B cell (primary cell): ENCODE data around the gene NPAS3. TPM values are rescaled to one million over a fixed set of nuclear protein-coding genes. Genes with fewer than 3 reads are reported as not detected.

Experiments used
- ATAC-seq: fragments of 200-7000 bp; cut with Tn5 transposase; one replicate; pipeline ENCODE4 v1.10.0; 2021; ENCODE audit warnings: low read depth, mild to moderate bottlenecking, moderate number of reproducible peaks, moderate library complexity
- CTCF ChIA-PET: fragments of 350-600 bp; sonication (Branson Sonifier 250); formaldehyde crosslinking; loops from one replicate; lab custom pipeline; 2021; ENCODE audit warnings: antibody characterized with exemption, inconsistent platforms; lab: Charles Lee
- POLR2A ChIA-PET: fragments of 350-600 bp; sonication (Branson Sonifier 250); formaldehyde crosslinking; loops from one replicate; lab custom pipeline; 2021; ENCODE audit warnings: antibody characterized with exemption; lab: Charles Lee
- DNase-seq: peaks from one replicate; pipeline ENCODE4 v3.0.0; 2013
- H2AFZ ChIP-seq: 2 replicates; pipeline ENCODE4 v1.6.1; 2012; ENCODE audit warnings: mild to moderate bottlenecking, low read depth, low read length; ENCODE audit not compliant: insufficient read depth, poor library complexity, severe bottlenecking
- H3K27ac ChIP-seq, 2 donors: 1 replicate in 1 of 2; 2 replicates in 1 of 2; pipeline ENCODE4 v1.5.1; 2012 to 2013; ENCODE audit warnings: low read length in 2 of 2, mild to moderate bottlenecking in 2 of 2, moderate library complexity in 1 of 2
- H3K27me3 ChIP-seq, 4 experiments: fragments of 200-600 bp in 1 of 4; sonication (generic) in 1 of 4; replicated peaks in 1 of 4; 1 replicate in 2 of 4; 2 replicates in 2 of 4; pipeline versions ENCODE4 v1.6.1 to v1.7.0; 2013 to 2016; ENCODE audit warnings: low read length in 3 of 4, mild to moderate bottlenecking in 2 of 4, mixed read lengths in 1 of 4, moderate library complexity in 1 of 4; ENCODE audit not compliant: insufficient read depth in 4 of 4, control insufficient read depth in 3 of 4; ENCODE audit errors: control extremely low read depth in 1 of 4
- H3K36me3 ChIP-seq, 2 experiments: replicated peaks in 1 of 2; 1 replicate in 1 of 2; 2 replicates in 1 of 2; pipeline versions ENCODE4 v1.6.1 to v1.7.1; 2013; ENCODE audit warnings: low read length in 1 of 2; ENCODE audit not compliant: insufficient read depth in 2 of 2, control insufficient read depth in 1 of 2; ENCODE audit errors: control extremely low read depth in 1 of 2, extremely low read depth in 1 of 2
- H3K4me1 ChIP-seq, 2 donors: fragments of 200-600 bp in 1 of 2; sonication (generic) in 1 of 2; 1 replicate in 1 of 2; 2 replicates in 1 of 2; pipeline versions ENCODE4 v1.5.1 to v1.6.1; 2013 to 2017; ENCODE audit warnings: low read length in 2 of 2; ENCODE audit not compliant: control insufficient read depth in 2 of 2, insufficient read depth in 2 of 2
- H3K4me2 ChIP-seq: replicated peaks from 2 replicates; pipeline ENCODE3; 2012; ENCODE audit warnings: mild to moderate bottlenecking, low read depth, low read length; ENCODE audit not compliant: poor library complexity, severe bottlenecking
- H3K4me3 ChIP-seq, 5 experiments: fragments of 200-600 bp in 1 of 5; sonication (generic) in 1 of 5; 1 replicate in 3 of 5; 2 replicates in 2 of 5; pipeline versions ENCODE4 v1.5.1 to v1.7.0; 2011 to 2016; ENCODE audit warnings: low read length in 4 of 5, mild to moderate bottlenecking in 4 of 5, low read depth in 2 of 5, control low read depth in 1 of 5, moderate library complexity in 1 of 5; ENCODE audit not compliant: insufficient read depth in 1 of 5; ENCODE audit errors: control extremely low read depth in 1 of 5, extremely low read depth in 1 of 5
- H3K79me2 ChIP-seq: fragments of 200-600 bp; sonication (generic); one replicate; pipeline ENCODE4 v1.6.0; 2016; ENCODE audit warnings: low read length; ENCODE audit not compliant: control insufficient read depth, insufficient read depth
- H3K9ac ChIP-seq: fragments of 200-600 bp; sonication (generic); 2 replicates; pipeline ENCODE4 v1.6.1; 2017; ENCODE audit warnings: mild to moderate bottlenecking, low read length, moderate library complexity
- H3K9me3 ChIP-seq, 3 donors: one replicate each; pipeline versions ENCODE4 v1.6.1 to v1.7.1; 2013; ENCODE audit warnings: low read length in 2 of 3; ENCODE audit not compliant: control insufficient read depth in 2 of 3, insufficient read depth in 1 of 3; ENCODE audit errors: control extremely low read depth in 1 of 3
- H4K20me1 ChIP-seq: 2 replicates; pipeline ENCODE4 v1.6.0; 2012; ENCODE audit warnings: mild to moderate bottlenecking, low read length; ENCODE audit not compliant: insufficient read depth, control insufficient read depth, poor library complexity, severe bottlenecking
- H3K27ac Mint-ChIP-seq: one replicate; pipeline ENCODE4 v1.8.0; 2021; ENCODE audit warnings: mixed read lengths
- H3K27me3 Mint-ChIP-seq: one replicate; pipeline ENCODE4 v1.8.0; 2021; ENCODE audit warnings: mixed read lengths
- H3K4me1 Mint-ChIP-seq: one replicate; pipeline ENCODE4 v1.8.0; 2021; ENCODE audit warnings: mixed read lengths
- H3K4me3 Mint-ChIP-seq: one replicate; pipeline ENCODE4 v1.8.0; 2021; ENCODE audit warnings: mixed read lengths
- H3K9me3 Mint-ChIP-seq: one replicate; pipeline ENCODE4 v1.8.0; 2022; ENCODE audit warnings: mixed read lengths; ENCODE audit not compliant: insufficient read depth
- EZH2 ChIP-seq: IDR thresholded peaks from 2 replicates; pipeline ENCODE4 v1.6.1; 2012; ENCODE audit warnings: borderline replicate concordance, low read depth, mild to moderate bottlenecking, moderate library complexity, low read length; ENCODE audit not compliant: insufficient read depth, poor library complexity, severe bottlenecking
- WGBS: methylation state at CpG from one replicate; pipeline ENCODE4 v1.1.5; 2013; ENCODE audit warnings: missing lambda C conversion rate; ENCODE audit not compliant: insufficient coverage; 5-methylcytosine and 5-hydroxymethylcytosine counted together
- intact Hi-C: fragments of 100-400 bp; cut with micrococcal nuclease; formaldehyde crosslinking; loops from one replicate; pipeline ENCODE4 v1.10.0; 2022
- polyA plus RNA-seq: library from polyadenylated mRNA; depleted of rRNA; stranded (reverse); fragments of >200 nt; gene quantifications from 2 replicates; pipeline ENCODE4 v1.2.3, GENCODE V29; 2012
- total RNA-seq, 2 donors: library from RNA; stranded (reverse); fragments of 120-200 nt in 1 of 2; gene quantifications; 1 replicate in 1 of 2; 2 replicates in 1 of 2; pipeline versions ENCODE4 v1.2.3 to v1.2.4, GENCODE V29; 2013 to 2022
- TF ChIP-seq, protein P1 (sequence below): fragments of 200-600 bp; IDR thresholded peaks from one replicate; pipeline ENCODE4 v1.8.0; 2022; ENCODE audit warnings: antibody characterized with exemption, mild to moderate bottlenecking

The NPAS3 gene
- total and polyA plus RNA-seq, 2 donors (not counting 1 experiment from before 2014, with no cell fraction given): not detected

DNA sequence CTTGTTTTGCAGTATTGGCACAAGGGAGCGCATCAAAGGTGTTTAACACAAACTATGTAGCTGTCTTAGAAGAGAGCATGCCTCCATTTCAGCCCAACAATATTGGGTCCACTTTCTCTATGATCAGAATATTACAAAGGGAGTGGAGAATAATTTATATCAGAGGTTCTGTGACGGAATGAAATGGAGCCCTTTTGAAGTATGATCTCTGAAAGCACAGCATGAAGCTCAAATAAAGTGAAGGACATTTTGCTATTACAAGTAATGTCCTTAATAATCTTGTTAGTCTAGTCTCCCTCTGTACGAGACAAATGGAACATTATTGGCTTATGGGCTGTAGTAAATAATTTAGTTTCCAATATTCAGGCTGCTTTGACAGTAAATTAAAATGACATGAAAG, 302.7 kb downstream of the NPAS3 start:
- POLR2A ChIA-PET: no interaction called here
- no peak for DNase-seq
- Histone ChIP-seq H3K27ac (no peak overlapping the region), H2AFZ (no peak overlapping the region), H3K4me3 (no peak overlapping the region), H3K4me1 (no peaks in the 10 kb centered on the region), H3K36me3 (no peaks in the 10 kb centered on the region), H3K27me3 (no peaks in the 10 kb centered on the region), H4K20me1 (no peaks in the 10 kb centered on the region), H3K79me2 (no peaks in the 10 kb centered on the region), H3K9me3 (no peaks in the 10 kb centered on the region), H3K4me2 (no peak overlapping the region), H3K9ac (no peak overlapping the region)
- no peak overlapping the region for H3K4me3 Mint-ChIP-seq
- CTCF ChIA-PET: no interaction called here
- no peak overlapping the region for H3K27ac Mint-ChIP-seq
- no peaks in the 10 kb centered on the region for H3K4me1 Mint-ChIP-seq
- ATAC-seq: no peak
- H3K9me3 Mint-ChIP-seq: no peaks in the 10 kb centered on the region
- no peaks in the 10 kb centered on the region for H3K27me3 Mint-ChIP-seq
- intact Hi-C loops: no loop called here
- WGBS: no CpG with 5 or more reads among the region's 3 CpGs
- TF ChIP-seq EZH2: no peak
- TF ChIP-seq, protein P1, sequence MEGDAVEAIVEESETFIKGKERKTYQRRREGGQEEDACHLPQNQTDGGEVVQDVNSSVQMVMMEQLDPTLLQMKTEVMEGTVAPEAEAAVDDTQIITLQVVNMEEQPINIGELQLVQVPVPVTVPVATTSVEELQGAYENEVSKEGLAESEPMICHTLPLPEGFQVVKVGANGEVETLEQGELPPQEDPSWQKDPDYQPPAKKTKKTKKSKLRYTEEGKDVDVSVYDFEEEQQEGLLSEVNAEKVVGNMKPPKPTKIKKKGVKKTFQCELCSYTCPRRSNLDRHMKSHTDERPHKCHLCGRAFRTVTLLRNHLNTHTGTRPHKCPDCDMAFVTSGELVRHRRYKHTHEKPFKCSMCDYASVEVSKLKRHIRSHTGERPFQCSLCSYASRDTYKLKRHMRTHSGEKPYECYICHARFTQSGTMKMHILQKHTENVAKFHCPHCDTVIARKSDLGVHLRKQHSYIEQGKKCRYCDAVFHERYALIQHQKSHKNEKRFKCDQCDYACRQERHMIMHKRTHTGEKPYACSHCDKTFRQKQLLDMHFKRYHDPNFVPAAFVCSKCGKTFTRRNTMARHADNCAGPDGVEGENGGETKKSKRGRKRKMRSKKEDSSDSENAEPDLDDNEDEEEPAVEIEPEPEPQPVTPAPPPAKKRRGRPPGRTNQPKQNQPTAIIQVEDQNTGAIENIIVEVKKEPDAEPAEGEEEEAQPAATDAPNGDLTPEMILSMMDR: no peak

DNA sequence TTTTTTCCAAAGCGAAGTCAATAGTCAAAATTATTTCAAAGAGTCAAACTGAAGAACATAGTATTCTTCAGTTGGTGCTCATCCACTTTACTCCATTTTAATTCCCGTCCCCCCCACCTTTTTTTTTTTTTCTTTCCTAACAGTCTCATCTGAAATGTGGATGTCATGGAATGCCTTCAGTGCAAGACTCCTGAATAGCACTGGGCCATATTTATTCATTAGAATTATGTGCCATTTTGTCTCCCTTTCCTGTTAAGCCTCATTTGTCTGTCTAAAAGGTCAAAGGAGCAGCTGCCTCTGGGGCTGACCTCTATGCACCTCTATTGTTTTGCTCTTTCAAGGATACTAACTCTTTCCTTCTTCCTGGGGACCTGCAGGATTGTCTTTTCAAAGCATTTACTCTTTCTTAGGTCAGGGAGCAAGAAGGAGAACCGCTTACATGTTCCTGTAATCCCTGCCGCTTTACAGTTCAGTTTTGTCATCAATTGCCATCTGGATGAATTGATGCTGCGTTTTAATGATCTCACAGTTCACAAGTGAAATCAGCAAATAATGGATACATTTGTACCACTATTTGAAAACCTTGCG, 310.6 kb downstream of the NPAS3 start:
- no peak overlapping the region for H3K4me3 Mint-ChIP-seq
- Histone ChIP-seq H3K9me3 (no peaks in the 10 kb centered on the region), H4K20me1 (no peaks in the 10 kb centered on the region), H3K27me3 (no peaks in the 10 kb centered on the region), H3K79me2 (no peaks in the 10 kb centered on the region), H3K27ac (no peak overlapping the region), H2AFZ (no peak overlapping the region), H3K4me3 (no peak overlapping the region), H3K9ac (no peak overlapping the region), H3K36me3 (no peaks in the 10 kb centered on the region), H3K4me2 (no peak overlapping the region), H3K4me1 (no peaks in the 10 kb centered on the region)
- ChIA-PET CTCF (no interaction called here), POLR2A (no interaction called here)
- ATAC-seq (no peak), DNase-seq (no peak)
- WGBS: 83% methylated on average over 3 of the region's 6 CpGs
- H3K27me3 Mint-ChIP-seq: no peaks in the 10 kb centered on the region
- no peaks in the 10 kb centered on the region for H3K9me3 Mint-ChIP-seq
- TF ChIP-seq, protein P1: no peak
- no peak for TF ChIP-seq EZH2
- no peaks in the 10 kb centered on the region for H3K4me1 Mint-ChIP-seq
- no peak overlapping the region for H3K27ac Mint-ChIP-seq
- intact Hi-C loops: no loop called here
